Measurements from ENCODE around the gene CCDC150.

GRCh38 chr2:196635156-196635555, 4.4 kb upstream of the CCDC150 start:
- TF ChIP-seq CTCF (IDR thresholded peaks at IDR 0.05; ENCODE audit: insufficient read depth, low read depth, low read length) (no peak), EZH2 (IDR thresholded peaks at IDR 0.05; ENCODE audit: insufficient read depth, low read length) (no peak)
